SIG-M5 treated with dmso at 0.1 percent for 504 hours (cell line): ENCODE results near the gene KLC1.
"Not testable (repeated sequence)": the region's sequence is repeated elsewhere in the genome, so short reads cannot be mapped to it uniquely, and the experiment has no call there.

ENCODE experiments used
- DNase-seq: peaks from one replicate; lab custom pipeline; 2025; ENCODE audit not compliant: unreplicated experiment; lab: John Stamatoyannopoulos, UW

Gene KLC1

DNA sequence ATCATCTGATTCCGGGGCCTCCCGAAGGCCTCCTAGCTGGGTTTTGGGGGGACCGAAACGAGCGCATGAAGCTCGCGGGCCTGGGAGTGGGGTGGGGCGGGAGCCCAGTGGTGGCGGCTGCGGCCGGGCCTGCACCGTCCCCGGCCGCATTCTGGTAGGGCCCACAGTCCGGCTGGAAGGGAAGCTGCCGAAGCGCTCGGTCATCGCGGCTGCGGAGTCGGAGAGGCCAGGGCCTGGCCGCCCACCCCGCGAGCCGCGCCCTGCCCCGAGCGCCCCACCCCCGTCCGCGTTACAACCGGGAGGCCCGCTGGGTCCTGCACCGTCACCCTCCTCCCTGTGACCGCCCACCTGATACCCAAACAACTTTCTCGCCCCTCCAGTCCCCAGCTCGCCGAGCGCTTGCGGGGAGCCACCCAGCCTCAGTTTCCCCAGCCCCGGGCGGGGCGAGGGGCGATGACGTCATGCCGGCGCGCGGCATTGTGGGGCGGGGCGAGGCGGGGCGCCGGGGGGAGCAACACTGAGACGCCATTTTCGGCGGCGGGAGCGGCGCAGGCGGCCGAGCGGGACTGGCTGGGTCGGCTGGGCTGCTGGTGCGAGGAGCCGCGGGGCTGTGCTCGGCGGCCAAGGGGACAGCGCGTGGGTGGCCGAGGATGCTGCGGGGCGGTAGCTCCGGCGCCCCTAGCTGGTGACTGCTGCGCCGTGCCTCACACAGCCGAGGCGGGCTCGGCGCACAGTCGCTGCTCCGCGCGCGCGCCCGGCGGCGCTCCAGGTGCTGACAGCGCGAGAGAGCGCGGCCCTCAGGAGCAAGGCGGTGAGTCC is at the start of gene KLC1:
TSS of gene KLC1 (plus strand) at position 528 of the 819 bp plus-strand sequence. CDS start 25,354 bp downstream, outside the sequence.
- peak; percentile 15 for DNase-seq

DNA sequence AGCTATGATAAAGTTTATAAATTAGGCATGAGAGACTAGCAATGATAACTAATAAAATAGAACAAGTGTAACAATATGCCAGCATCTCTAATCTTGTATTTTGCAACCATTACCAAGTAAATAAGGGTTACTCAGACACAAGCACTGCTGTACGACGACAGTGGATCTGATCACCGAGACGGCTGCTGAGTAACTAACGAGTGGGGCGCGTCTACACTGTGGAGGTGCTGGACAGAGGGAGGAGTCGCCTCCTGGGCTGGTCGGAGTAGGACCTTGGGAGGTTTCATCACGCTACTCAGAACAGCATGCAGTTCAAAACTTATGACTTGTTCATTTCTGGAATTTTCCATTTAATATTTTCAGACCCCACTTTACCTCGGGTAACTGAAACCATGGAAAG is 47.8 kb upstream of the KLC1 start:
- DNase-seq: no peak

DNA sequence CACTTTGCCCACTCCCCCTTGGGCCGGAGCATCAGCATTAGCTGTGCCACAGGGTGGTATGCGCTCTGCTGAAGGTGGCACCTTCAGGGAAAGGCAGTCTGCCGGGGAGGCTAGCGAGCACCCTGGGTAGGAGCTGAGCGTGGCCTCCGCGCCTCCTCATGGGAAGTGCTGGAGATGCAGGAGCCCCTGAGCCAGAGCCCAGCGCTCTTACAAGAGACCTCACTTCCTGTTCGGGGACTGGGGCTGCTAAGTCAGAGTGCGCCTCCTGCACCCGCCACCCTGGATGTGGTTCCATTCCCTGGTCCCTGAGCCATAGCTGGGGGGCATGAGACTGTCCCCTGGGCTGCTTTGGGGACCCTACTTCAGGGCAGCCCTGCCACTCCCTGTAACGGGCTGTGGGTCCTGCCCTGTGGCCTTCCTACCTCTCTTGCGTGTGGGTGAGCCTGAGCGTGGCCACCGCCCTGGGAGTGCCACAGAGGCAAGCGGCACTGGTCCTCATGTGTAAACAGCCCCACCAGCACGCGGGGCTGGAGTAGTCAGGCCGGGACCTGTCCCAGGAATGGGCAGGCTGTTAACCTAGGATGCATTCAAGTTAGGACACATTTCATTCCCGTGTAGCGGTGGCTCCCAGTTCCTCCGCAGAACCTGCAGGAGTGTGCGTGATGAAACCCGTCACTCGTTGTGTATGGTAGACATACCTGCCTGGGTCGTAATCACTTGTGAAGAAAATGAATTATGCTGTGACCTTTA is 46.9 kb upstream of the KLC1 start:
- no peak for DNase-seq

DNA sequence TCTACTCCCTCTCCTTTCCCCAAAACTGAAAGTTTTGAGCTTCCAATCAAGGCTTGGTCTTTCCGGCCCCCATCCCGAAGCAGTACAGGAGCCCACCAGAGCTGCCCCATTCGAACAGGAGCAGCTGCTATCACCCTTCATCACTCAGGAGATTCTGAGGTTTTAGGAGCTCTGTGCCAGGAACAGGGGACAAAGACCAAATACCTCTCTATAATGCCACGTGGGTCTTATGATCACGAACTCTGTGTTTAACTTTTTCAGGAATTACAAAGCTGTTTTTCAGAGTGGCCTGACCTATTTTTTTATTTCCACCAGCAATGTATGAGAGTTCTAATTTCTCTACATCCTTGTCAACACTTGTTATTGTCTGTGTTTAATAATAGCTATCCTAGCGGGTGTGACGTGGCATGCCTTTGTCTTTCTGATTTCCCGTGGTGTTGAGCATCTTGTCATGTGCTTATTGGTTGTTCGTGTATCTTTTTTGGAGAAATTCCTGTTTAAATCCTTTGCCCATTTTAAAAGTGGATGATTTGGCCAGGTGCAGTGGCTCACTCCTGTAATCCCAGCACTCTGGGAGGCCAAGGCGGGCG is 44.6 kb upstream of the KLC1 start:
- no peak for DNase-seq

DNA sequence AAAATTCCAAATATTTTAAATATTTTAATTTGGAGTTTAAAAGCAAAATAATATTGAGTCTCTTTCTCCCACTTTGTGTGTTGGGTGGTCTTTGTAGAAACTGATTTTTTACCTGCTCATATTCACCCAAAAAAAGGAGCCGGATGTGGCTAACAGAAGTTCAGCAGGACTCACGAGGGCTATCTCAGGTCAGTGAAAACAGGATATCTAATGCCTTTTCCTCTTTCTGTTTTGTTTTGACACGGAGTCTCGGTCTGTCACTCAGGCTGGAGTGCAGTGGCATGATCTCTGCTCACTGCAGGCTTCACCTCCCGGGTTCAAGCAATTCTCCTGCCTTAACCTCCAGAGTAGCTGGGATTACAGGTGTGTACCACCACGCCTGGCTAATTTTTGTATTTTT is 35.4 kb upstream of the KLC1 start:
- DNase-seq: no peak

DNA sequence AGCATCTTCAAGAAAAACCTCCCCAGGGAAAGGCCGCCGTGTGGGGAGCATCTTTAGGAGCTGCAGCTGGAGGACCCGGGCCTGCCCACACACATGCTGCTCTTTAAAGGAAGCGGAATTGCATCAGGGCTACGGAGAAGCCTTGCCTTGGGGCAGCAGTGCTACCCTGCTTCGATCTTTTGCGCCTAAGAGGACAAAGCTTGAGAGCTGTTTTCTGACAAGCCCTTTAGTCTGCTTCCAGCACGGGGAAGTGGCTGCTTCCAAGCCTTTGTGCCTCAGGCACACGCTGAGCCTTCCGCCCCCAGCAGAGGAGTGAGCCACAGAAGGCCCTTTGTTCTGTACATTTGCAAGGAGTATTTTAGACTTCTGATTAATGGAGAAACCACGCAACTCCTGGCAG is 34.7 kb upstream of the KLC1 start:
- no peak for DNase-seq

DNA sequence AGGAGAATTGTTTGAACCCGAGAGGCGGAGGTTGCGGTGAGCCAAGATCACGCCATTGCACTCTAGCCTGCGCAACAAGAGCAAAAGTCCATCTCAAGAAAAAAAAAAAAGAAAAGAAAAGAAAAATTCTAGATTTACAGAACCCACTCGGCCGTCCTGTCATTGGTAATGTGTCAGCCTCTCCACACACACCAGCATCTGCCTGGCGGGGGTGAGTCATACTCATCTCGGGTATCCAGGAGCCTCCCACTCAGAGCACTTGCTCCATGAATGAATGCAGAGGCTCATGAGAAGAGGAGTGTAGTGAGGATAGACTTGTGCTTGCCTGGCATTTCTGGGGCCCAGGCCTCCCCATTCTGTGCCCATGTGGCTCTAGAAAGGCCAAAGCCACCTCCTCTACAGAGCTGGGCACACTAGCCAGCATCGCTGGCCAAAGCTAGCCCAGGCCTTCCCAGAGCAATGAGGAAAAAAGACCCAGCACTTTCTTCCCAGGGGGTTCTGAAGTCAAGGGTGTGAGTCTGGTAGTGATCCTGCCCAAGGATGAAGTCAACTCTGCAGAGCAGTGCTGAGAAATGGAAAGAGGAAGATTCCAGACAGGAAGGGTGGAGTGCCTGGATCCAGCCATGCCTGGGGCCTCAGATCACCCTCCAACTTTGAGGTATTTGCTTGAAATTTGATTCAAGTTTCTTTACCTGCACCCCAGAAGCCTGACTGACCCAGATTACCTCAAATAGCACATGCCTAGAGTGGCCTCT is 31.2 kb upstream of the KLC1 start:
- no peak for DNase-seq

DNA sequence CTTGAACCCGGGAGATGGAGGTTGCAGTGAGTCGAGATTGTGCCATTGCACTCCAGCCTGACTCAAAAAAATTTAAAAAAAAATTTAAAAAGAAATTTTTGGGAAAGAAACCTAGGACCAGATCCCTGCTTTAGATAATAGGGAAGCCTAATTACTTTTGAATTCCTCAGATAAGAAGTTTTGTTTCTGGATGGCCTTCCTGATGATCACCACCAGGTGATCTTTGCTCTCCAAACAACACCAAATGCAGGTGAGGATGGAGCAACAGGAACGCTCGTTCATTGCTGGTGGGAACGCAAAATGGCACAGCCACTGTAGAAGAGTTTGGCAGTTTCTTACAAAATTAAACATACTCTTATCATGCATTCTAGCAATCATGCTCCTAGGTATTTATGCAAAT is 28.5 kb upstream of the KLC1 start:
- no peak for DNase-seq

DNA sequence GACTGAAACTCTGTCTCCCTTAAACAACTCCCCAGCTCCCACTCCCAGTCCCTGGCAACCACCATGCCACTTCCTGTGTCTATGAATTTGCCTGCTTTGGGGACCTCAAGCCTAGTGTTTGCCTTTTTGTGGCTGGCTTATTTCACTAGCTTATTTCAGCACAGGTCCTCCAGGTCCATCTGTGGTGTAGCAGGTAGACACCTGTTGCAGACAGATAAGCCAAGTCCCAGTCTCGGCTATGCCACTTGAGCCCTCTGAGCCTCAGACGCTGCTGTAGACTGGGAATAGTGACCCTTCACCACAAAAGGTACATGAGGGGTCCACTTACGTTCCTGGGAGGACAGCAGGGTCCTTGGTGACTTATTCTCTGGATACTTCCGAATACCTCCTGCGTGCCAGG is 24.4 kb upstream of the KLC1 start:
- no peak for DNase-seq

DNA sequence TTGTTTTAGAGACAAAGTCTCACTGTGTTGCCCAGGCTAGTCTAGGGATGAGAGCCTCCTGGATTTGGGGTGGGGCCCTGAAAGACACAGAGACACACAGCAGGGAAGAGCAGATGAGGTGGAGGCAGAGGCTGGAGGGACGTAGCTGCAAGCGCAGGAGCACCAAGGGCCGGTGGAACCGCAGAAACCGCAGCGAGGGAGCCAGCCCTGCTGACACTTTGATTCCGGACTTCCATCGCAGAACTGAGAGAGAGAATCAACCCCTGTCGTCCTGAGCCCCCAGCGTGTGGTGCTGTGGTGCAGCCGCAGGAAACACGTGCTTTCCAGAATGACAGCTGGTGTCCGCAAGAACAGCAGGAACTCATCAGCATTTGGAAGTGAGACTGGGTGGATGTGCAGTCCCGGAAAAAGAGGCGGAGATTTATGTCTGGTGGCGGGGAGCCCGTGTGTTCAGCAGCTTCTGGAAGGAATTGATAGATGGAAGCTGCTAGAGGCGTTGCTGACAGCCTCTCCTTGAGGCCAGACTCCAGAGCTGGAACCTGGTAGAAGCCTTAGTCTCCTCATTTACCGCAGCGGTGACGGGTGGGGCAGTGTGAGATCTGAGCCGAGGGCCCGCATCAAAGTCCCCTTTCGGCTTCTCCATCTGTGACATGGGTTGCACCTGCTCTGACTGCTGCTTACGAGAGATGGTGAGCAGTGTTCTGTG is 21.9 kb upstream of the KLC1 start:
- peak; percentile 90 for DNase-seq

DNA sequence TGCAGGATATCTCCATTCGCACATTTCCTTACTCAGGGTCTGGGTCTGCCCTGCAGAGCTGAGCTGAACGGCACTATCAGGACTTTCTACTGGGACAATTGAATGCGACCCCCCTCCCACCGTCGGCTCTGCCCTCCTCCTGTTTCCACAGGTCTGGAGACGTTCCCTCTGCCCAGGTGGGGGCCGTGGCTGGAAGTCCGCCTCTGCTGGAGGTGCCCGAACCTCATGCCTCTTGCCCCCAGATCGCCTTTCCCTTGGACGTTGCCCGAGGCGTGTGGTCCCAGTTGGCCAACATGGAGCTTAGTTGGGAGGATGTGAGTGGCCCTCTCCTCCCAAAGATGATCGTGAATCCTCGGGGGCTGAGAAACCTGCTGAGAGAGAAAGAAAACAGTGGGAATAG is 21.2 kb upstream of the KLC1 start:
- DNase-seq: no peak

DNA sequence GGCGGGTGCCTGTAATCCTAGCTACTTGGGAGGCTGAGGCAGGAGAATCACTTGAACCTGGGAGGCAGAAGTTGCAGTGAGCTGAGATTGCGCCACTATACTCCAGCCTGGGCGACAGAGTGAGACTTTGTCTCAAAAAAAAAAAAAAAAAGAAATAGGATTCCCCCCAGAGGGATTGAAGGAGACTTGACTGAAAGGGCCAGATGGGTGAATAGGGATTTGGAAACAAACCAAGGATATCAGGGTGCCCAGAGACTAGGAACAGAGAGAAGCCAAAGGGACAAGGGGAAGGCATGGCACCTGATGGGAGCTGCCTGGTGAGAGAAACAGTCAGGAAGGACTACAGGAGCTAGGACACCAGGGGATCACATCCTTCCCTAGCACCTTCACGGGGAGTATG is 19.9 kb upstream of the KLC1 start:
- not testable (repeated sequence) for DNase-seq

DNA sequence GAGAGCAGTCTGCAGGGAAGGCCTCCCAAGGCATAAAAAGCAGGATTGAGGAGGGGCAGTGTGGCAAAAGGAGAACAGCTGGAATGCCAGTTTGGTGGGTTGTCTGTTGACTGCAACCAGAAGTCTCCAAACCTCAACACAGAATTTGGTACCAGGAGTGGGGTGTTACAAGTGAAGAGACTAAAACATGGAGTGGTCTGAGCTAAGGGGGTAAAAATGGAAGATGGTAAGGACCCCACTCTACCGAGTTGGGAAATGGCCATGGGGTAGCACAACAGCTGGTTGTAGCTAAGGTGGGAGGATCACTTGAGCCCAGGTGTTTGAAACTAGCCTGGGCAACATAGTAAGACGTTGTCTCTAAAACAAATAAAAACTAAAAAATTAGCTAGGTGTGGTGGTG is 17.8 kb upstream of the KLC1 start:
- DNase-seq: no peak

DNA sequence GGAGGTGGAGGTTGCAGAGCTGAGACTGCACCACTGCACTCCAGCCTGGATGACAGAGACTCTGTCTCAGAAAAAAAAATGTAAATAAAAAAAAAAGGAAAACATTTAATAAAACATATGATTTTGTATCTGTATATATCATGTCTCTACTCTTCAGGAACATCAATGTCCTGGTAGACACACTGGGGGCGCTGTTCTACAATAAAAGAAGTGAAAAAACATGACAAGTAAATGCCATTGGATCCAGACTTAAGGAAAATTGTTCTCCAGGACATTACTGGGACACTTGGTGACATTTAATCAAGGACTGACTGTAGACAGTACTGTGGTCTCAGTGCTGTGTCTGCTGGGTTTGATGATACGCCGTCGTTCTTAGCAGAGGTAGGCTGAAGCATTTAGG is 15.5 kb upstream of the KLC1 start:
- peak; percentile 24 for DNase-seq

DNA sequence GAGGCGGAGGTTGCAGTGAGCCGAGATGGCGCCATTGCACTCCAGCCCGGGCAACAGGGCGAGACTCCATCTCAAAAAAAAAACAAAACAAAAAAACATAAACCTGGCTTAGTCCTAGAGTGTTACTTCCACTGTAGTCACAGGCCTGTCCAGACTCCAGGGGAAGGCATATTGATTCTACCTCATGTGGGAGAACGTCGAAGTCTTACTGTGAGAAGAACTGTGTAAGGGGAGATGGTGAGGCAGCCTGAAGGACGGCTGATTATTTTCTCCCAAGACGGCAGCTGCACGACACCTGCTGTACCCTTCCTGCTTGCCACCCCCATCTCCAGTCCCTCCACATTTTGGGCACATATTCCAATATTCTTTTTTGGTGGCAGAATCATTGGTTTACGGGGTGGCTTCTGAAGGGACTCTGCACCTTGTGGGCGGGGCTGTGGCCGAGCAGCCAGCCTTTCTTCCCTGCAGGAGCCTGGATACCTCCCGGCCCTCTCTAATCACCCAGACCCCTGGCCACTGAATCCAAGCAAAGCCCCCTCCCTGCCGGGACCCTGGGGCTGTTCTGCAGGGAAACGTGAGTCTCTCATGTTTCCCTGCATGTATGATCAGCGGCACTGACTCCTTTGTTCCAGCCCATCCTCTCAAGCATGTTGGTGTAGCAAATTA is 12.2 kb upstream of the KLC1 start:
- DNase-seq: no peak

DNA sequence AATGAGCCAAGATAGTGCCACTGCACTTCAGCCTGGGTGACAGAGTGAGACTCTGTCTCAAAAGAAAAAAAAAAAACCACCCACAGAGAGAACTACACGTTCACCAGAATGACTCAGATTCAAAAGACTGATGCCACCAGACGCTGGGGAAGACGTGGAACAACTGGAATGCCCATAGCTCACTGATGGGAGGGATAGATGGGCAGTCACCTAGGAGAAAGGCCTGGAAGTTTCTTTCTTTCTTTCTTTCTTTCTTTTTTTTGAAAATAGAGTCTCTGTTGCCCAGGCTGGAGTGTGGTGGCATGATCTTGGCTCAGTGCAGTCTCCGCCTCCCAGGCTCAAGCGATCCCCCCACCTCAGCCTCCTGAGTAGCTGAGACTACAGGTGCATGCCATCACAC is 10.0 kb upstream of the KLC1 start:
- DNase-seq: no peak

DNA sequence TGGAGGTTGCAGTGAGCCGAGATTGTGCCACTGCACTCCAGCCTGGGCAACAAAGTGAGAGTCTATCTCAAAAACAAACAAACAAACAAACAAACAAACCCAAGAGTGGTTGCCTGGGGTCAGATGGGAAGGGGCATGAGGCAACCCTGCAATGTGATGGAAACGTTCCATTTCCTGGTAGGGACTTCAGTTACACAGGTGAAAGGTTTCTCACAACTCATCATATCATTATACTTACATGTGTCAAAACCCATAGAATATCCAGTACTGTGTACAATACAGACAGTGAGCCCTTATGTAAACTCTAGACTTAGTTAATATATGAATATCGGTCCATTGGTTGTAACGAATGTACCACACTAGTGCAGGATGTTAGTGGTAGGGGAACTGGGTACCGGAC is 7.2 kb upstream of the KLC1 start:
- DNase-seq: no peak

DNA sequence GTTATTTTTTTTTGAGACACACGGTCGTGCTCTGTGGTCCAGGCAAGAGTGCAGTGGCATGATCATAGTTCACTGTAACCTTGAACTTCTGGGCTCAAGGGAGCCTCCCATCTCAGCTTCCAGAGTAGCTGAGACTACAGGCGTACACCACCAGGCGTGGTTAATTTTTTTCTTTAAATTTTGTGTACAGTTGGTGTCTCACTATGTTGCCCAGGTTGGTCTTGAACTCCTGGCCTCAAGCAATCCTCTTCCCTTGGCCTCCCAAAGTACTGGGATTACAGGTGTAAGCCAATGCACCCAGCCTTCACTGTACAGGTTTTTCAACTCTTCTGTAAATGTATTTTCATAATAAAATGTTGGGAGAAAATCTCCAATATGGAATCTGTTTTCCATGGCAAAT is 5.7 kb upstream of the KLC1 start:
- DNase-seq: no peak

DNA sequence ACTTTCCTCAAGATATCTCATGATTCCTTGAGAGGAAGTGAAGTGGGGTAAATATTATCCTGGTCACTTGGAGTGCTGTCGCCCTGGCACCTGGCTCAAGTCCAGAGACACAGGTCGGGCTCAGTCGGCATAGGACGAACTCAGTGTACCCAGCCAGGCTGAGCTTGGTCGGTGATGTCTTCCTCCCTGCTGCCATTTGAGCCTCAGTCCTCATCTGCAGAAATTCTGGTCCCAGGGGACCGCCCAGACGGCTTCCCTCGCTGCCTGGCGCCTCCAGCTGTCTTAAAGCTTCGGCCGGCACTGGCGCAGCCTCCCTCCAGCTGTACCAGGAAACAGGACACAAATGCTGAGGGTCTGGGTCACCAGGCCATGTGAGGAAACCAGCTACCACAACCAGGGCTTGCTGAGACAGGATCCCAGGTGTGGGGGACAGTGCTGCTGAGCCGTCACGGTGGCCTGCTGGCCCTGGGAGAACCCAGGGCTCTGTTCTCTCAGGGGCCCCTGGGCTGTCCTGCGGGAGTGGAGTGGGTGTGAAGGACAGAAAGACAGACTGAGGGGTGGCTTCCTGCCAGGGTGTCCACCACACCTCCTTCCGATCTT is 5.0 kb upstream of the KLC1 start:
- no peak for DNase-seq

DNA sequence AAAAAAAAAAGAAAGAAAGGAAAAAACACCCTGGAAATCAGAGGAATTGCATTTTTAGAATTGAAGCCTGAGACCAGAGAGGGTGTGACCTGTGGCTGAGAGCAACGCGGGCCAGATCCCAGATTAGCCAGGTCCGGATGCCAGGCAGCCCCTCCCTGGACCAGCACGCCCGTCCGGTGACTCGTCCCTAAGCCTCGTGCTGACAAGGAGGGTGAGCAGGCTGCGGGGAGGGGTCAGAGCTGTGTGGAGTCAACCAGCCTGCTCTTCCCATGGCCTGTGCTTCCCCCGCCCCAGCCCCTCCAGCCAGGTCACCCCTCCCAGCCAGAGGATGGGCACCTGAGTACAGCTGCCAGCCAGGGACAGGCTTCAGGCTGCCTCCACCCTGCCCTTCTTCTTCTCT is 4.2 kb upstream of the KLC1 start:
- no peak for DNase-seq
